Panc1 (cell line): ENCODE results near the gene RPSA.

Experiments
- CTCF ChIP-seq: fragments of 450-650 bp; IDR thresholded peaks from 2 replicates; pipeline ENCODE4 v1.5.1; 2017; ENCODE audit warnings: mild to moderate bottlenecking
- POLR2AphosphoS5 ChIP-seq: IDR thresholded peaks from 2 replicates; pipeline ENCODE4 v1.6.1; 2012; ENCODE audit warnings: mild to moderate bottlenecking, low read depth, low read length, moderate library complexity
- REST ChIP-seq, 2 experiments: IDR thresholded peaks; 2 replicates each; pipeline ENCODE4 v1.6.1; 2011 to 2012; ENCODE audit warnings: low read depth in 2 of 2, control low read depth in 1 of 2, low read length in 1 of 2, mild to moderate bottlenecking in 1 of 2, moderate library complexity in 1 of 2; ENCODE audit not compliant: insufficient read depth in 1 of 2
- TCF7L2 ChIP-seq: IDR thresholded peaks from 2 replicates; pipeline ENCODE4 v1.6.1; 2011; ENCODE audit warnings: mild to moderate bottlenecking, low read depth, low read length, inconsistent platforms

GRCh38 chr3:39401983-39402382 is 4.5 kb upstream of the RPSA start:
- TF ChIP-seq CTCF, result no peak
- TF ChIP-seq POLR2AphosphoS5, result no peak
- TF ChIP-seq REST (IDR thresholded peaks at IDR 0.05; ENCODE audit: insufficient read depth in 1 of 2, low read depth in 2 of 2, low read length in 1 of 2), result no peak
- TF ChIP-seq TCF7L2, result no peak
